Heart left ventricle (tissue), 16 donors: Measurements from ENCODE around the gene RBM33. TPM values are rescaled to one million over a fixed set of nuclear protein-coding genes. Genes with fewer than 3 reads are reported as not detected.

ENCODE experiments used
- ATAC-seq, 4 donors: fragments of 200-7000 bp; cut with Tn5 transposase; one replicate each; pipeline ENCODE4 v1.9.1; 2020 to 2022; ENCODE audit warnings: moderate library complexity in 4 of 4, mild to moderate bottlenecking in 3 of 4, moderate number of reproducible peaks in 1 of 4
- DNase-seq, 5 donors: peaks; one replicate each; pipeline ENCODE4 v3.0.0-alpha.2; 2020
- H3K27ac ChIP-seq, 12 donors: fragments of 200-600 bp; sonication (generic) in 4 of 12; one replicate each; pipeline versions ENCODE4 v1.5.0 to v1.8.0; 2016 to 2022; ENCODE audit warnings: mild to moderate bottlenecking in 2 of 12
- H3K27me3 ChIP-seq, 9 donors: fragments of 200-600 bp; sonication (generic) in 2 of 9; one replicate each; pipeline versions ENCODE4 v1.5.1 to v1.8.0; 2016 to 2022; ENCODE audit warnings: mild to moderate bottlenecking in 3 of 9
- H3K36me3 ChIP-seq, 9 donors: fragments of 200-600 bp; sonication (generic) in 2 of 9; one replicate each; pipeline versions ENCODE4 v1.5.0 to v1.8.0; 2018 to 2022; ENCODE audit warnings: mild to moderate bottlenecking in 2 of 9
- H3K4me1 ChIP-seq, 12 donors: fragments of 200-600 bp; sonication (generic) in 4 of 12; one replicate each; pipeline versions ENCODE4 v1.5.0 to v1.8.0; 2016 to 2022; ENCODE audit warnings: mild to moderate bottlenecking in 3 of 12
- H3K4me3 ChIP-seq, 12 donors: fragments of 200-600 bp; sonication (generic) in 4 of 12; one replicate each; pipeline versions ENCODE4 v1.5.0 to v1.8.0; 2017 to 2022; ENCODE audit warnings: mild to moderate bottlenecking in 9 of 12, moderate library complexity in 4 of 12
- H3K9me3 ChIP-seq, 12 donors: fragments of 200-600 bp; sonication (generic) in 4 of 12; one replicate each; pipeline versions ENCODE4 v1.5.0 to v1.8.0; 2016 to 2022; ENCODE audit warnings: mild to moderate bottlenecking in 1 of 12
- POLR2A ChIP-seq, 2 donors: fragments of 450-650 bp; IDR thresholded peaks; one replicate each; pipeline ENCODE4 v1.6.1; 2017; ENCODE audit warnings: antibody characterized with exemption in 2 of 2, mild to moderate bottlenecking in 2 of 2, moderate library complexity in 2 of 2
- WGBS, 4 donors: extraction: QIAGEN DNeasy Blood & Tissue Kit in 2 of 4; methylation state at CpG; one replicate each; pipeline versions ENCODE4 v1.1.5 to v1.1.7; 2013 to 2018; 5-methylcytosine and 5-hydroxymethylcytosine counted together
- intact Hi-C, 10 donors: fragments of 100-400 bp; cut with DNase I; formaldehyde crosslinking; loops; one replicate each; pipeline versions ENCODE4 v1.11.1 to v1.14.2; 2022
- polyA plus RNA-seq, 2 donors: library from polyadenylated mRNA; stranded (reverse); fragments of 200-250 nt; gene quantifications; one replicate each; pipeline ENCODE4 v1.2.3, GENCODE V29; 2013
- total RNA-seq, 9 donors: library from RNA; depleted of rRNA in 2 of 9; stranded (reverse); fragments of >200 nt in 2 of 9; fragmentation: NEBNext Ultra II Directional in 3 of 9; extraction: Animal tissue kit (Norgen Biotek cat#: 25700) in 3 of 9; gene quantifications; one replicate each; pipeline versions ENCODE4 v1.1.0 to v1.2.4, GENCODE V29; 2016 to 2023
- TF ChIP-seq, protein P1 (sequence below), 12 donors: fragments of 200-600 bp; sonication (generic) in 4 of 12; IDR thresholded peaks; one replicate each; pipeline versions ENCODE4 v1.5.0 to v1.8.0; 2018 to 2022; ENCODE audit warnings: antibody characterized with exemption in 12 of 12, mild to moderate bottlenecking in 5 of 12
- donor health status: ischemic (EF 13 %, LVEDD 7.1; RV severe dilation, severe dysfunction).
- donor health status: healthy with polysubstance abuse.
- donor health status: DM: no; HTN: yes; CAD: no.
- donor health status: DM: no; HTN: no; CAD: no.
- donor health status: ischemic (EF 25% LVEDD 6.9; RV normal size, moderate dysfunction).
- donor health status: ischemic (EF 25% LVEDD 5.7; RV mildly dilated, moderate dysfunction).
- donor health status: healthy.
- donor health status: DM: yes; HTN: yes; CAD: no.
- donor health status: ischemic (EF 35%, LVEDD 5.7; RV mildly dilated, moderate dysfunction).
- donor health status: nonischemic (EF 11% LVEDD 7.7; RV severe dilation, severe dysfunction).
- donor health status: DM: yes; HTN: yes; CAD: no.
- donor health status: PGD.
- donor health status: ischemic (EF 29% LVEDD 5.4; RV normal size, mild dysfunction).
- donor health status: nonischemic (EF 23%, LVEDD 6.1; RV moderate dilation, normal function).

RBM33 gene
- total and polyA plus RNA-seq, 11 donors = 13.1 to 40.8 (median 30.2) TPM

DNA sequence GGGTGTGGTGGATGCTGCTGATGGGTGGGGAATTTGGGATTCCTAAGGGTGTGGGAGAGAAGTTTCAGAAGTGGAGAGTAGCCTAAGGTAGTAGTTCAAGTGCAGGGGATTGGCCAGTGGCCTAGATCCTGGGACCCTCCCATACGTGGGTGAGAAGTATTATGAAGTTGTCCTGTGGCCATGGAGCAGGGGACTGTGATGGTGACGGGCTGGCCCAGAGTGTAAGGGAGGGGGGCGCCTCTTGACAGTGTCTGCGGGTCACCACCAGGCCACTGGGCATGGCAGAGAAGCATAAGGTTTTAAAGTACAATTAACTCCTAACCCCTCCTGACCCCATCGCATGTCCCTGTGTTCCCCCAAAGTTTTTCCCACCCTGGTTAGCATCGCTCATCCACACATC is 70.2 kb downstream of the RBM33 start:
- Histone ChIP-seq H3K36me3 (peaks cover 0 to 89% (median 72%) of the 10 kb centered on the region in 9 donors), H3K27me3 (no peaks in the 10 kb centered on the region), H3K4me1 (peaks cover 0 to 8% (median 0%) of the 10 kb centered on the region in 12 donors), H3K9me3 (no peaks in the 10 kb centered on the region), H3K27ac (no peak overlapping the region), H3K4me3 (no peak overlapping the region)
- DNase-seq (no peak), ATAC-seq (peak in 2 of 4 donors; percentile 37 to 54)
- 84 to 90% (median 87%) methylated on average over 6 of the region's 6 CpGs for WGBS, 4 donors
- TF ChIP-seq, protein P1, sequence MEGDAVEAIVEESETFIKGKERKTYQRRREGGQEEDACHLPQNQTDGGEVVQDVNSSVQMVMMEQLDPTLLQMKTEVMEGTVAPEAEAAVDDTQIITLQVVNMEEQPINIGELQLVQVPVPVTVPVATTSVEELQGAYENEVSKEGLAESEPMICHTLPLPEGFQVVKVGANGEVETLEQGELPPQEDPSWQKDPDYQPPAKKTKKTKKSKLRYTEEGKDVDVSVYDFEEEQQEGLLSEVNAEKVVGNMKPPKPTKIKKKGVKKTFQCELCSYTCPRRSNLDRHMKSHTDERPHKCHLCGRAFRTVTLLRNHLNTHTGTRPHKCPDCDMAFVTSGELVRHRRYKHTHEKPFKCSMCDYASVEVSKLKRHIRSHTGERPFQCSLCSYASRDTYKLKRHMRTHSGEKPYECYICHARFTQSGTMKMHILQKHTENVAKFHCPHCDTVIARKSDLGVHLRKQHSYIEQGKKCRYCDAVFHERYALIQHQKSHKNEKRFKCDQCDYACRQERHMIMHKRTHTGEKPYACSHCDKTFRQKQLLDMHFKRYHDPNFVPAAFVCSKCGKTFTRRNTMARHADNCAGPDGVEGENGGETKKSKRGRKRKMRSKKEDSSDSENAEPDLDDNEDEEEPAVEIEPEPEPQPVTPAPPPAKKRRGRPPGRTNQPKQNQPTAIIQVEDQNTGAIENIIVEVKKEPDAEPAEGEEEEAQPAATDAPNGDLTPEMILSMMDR (IDR thresholded peaks at IDR 0.05) = no peak
- no peak for TF ChIP-seq POLR2A (IDR thresholded peaks at IDR 0.05)
- intact Hi-C loops = no loop called here

DNA sequence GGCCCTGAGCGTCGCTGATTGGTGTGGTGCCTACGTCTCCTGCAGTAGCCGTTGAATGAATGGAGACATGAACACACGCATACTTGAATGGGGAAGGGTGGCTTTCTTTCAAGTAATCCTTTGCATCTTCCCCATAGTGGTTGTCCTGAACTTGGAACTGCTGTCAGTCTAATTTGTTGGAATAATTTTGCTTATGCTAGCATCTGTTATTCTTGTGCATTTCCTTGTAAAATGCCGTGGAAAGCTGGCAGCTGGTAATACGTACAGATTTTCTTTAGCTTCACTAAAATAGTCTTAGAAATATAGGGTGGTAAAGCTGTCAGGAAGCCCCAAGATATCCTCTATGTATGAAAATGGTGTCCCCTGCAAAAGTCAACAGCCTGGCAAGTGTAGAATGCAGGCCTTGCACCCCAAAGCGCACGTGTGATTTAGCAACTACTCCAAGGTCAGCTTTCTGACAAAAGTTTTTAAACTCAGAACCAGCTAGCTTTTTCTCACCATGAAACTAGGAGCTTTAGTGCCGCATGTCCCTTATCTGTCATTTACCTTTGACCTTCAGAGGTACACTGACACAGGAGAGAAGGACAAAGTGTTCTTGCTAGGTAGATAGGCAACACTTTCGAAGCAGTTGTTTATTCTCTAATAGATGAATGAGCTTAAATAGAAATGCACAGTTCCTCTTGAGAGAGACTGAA is 70.8 kb downstream of the RBM33 start:
- intact Hi-C loops = no loop called here
- Histone ChIP-seq H3K36me3 (peaks cover 0 to 89% (median 72%) of the 10 kb centered on the region in 9 donors), H3K27ac (no peak overlapping the region), H3K27me3 (no peaks in the 10 kb centered on the region), H3K4me3 (no peak overlapping the region), H3K4me1 (peaks cover 0 to 8% (median 0%) of the 10 kb centered on the region in 12 donors), H3K9me3 (no peaks in the 10 kb centered on the region)
- TF ChIP-seq POLR2A (IDR thresholded peaks at IDR 0.05) = no peak
- TF ChIP-seq, protein P1 (IDR thresholded peaks at IDR 0.05) = no peak
- WGBS, 4 donors = 83 to 85% (median 84%) methylated on average over 11 of the region's 11 CpGs
- peak in 1 of 4 donors; percentile 12 for ATAC-seq
- DNase-seq = no peak

DNA sequence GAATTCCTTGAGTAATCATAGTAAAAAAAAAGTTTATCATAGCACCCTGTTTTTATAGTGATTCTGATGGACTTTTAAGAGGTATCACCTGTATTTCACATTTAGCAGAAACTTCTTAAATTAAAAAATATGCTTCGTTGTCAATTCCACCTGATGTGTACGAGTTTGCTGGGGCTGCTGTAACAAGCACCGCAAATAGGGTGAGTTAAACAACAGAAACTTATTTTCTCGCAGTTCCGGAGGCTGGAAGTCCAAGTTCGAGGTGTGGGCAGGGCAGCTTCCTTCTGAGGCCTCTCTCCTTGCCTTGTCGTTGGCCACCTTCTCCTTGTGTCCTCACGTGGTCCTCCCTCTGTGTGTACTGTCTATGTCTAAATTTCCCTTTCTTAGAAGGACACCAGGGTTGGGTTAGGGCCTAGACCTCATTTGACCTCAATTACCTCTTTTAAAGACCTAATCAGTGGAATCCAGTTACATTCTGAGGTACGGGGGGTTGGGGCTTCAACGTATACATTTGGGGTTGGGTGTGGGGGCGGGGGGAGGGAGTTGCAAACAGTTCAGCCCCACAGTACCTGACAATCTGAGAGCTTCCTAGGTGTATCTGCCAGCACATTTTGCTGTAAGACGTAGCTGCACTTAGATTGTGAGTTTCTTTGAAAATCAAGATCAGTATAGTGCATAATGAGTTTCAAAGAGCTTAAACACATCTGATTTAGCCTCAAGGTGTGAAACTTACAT is 72.7 kb downstream of the RBM33 start:
- Histone ChIP-seq H3K27ac (no peak overlapping the region), H3K9me3 (no peaks in the 10 kb centered on the region), H3K4me1 (peaks cover 0 to 13% (median 3%) of the 10 kb centered on the region in 12 donors), H3K27me3 (no peaks in the 10 kb centered on the region), H3K36me3 (peaks cover 0 to 75% (median 62%) of the 10 kb centered on the region in 9 donors), H3K4me3 (no peak overlapping the region)
- WGBS, 4 donors = 91 to 92% (median 92%) methylated on average over 12 of the region's 12 CpGs
- DNase-seq (no peak), ATAC-seq (no peak)
- TF ChIP-seq, protein P1 (IDR thresholded peaks at IDR 0.05) = no peak
- no peak for TF ChIP-seq POLR2A (IDR thresholded peaks at IDR 0.05)
- intact Hi-C loops = no loop called here

DNA sequence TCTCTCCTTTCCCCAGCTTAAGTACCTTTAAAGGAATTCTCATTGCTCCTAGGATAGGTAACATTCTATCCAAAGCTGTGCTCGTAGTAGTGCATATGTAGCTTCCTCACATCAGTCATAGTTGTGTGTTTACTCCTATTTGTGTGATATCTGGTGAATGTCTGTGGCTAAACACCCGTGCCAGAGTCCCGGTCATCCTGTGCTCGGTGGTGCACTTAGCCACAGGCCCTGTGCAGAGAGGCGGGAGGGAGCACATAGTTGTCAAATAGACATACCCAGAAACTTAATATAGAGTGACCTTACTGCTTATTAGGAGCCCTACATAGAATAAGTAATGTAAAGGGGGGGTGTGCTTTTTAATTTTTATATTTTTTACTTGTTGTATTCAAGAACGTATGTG is 76.6 kb downstream of the RBM33 start:
- peak in 1 of 5 donors; percentile 33 for DNase-seq
- Histone ChIP-seq H3K4me1 (peaks cover 0 to 15% (median 3%) of the 10 kb centered on the region in 12 donors), H3K27me3 (no peaks in the 10 kb centered on the region), H3K36me3 (peaks cover 0 to 65% (median 45%) of the 10 kb centered on the region in 9 donors), H3K9me3 (no peaks in the 10 kb centered on the region), H3K27ac (no peak overlapping the region), H3K4me3 (no peak overlapping the region)
- no peak for TF ChIP-seq POLR2A (IDR thresholded peaks at IDR 0.05)
- TF ChIP-seq, protein P1 (IDR thresholded peaks at IDR 0.05) = no peak
- 52 to 82% (median 59%) methylated on average over 6 of the region's 6 CpGs for WGBS, 4 donors
- ATAC-seq = peak; percentile 72 to 80 (median 76)
- intact Hi-C loops = loop anchor here in 1 of 10 donors (10.0 kb wide), 1 partner anchor 76 kb away; the partner anchor contains the start of gene RBM33
